Type B pancreatic cell (in vitro differentiated cells): ENCODE data around the gene FBRS. TPM values are rescaled to one million over a fixed set of nuclear protein-coding genes. Genes with fewer than 3 reads are reported as not detected.

Experiments used
- DNase-seq: peaks from one replicate; pipeline ENCODE4 v3.0.0; 2021; ENCODE audit warnings: mixed read lengths; ENCODE audit not compliant: unreplicated experiment; ENCODE audit errors: extremely low spot score
- H3K27ac Mint-ChIP-seq: 2 replicates; pipeline ENCODE4 v1.8.0; 2021; ENCODE audit warnings: mild to moderate bottlenecking, mixed read lengths
- H3K27me3 Mint-ChIP-seq: 2 replicates; pipeline ENCODE4 v1.8.0; 2021; ENCODE audit warnings: mixed read lengths
- H3K36me3 Mint-ChIP-seq: 2 replicates; pipeline ENCODE4 v1.8.0; 2021; ENCODE audit warnings: mixed read lengths
- H3K4me1 Mint-ChIP-seq: one replicate; pipeline ENCODE4 v1.8.0; 2021; ENCODE audit warnings: mixed read lengths; ENCODE audit not compliant: unreplicated experiment
- H3K4me3 Mint-ChIP-seq: 2 replicates; pipeline ENCODE4 v1.8.0; 2021; ENCODE audit warnings: mild to moderate bottlenecking, mixed read lengths
- H3K9me3 Mint-ChIP-seq: 2 replicates; pipeline ENCODE4 v1.8.0; 2021; ENCODE audit warnings: mixed read lengths
- long read RNA-seq: library from polyadenylated mRNA; unstranded; transcript quantifications from one replicate; pipeline ENCODE4 v2.0.0, GENCODE V29; 2020
- total RNA-seq: library from RNA; stranded (reverse); gene quantifications from 2 replicates; pipeline ENCODE4 v1.2.1, GENCODE V29; 2021; ENCODE audit warnings: low replicate concordance
- TF ChIP-seq, protein P1 (sequence below): fragments of 200-600 bp; sonication (generic); conservative IDR thresholded peaks from 2 replicates; pipeline ENCODE4 v1.5.0; 2021; ENCODE audit warnings: antibody characterized with exemption, mild to moderate bottlenecking

Gene FBRS
- total RNA-seq, result 77.3 and 78.2 TPM in 2 replicates
- long read RNA-seq, partial matches to known transcripts, result 0 of 1 reads
- long read RNA-seq, other reads (novel, unspliced or antisense), result 1 of 1 reads

DNA sequence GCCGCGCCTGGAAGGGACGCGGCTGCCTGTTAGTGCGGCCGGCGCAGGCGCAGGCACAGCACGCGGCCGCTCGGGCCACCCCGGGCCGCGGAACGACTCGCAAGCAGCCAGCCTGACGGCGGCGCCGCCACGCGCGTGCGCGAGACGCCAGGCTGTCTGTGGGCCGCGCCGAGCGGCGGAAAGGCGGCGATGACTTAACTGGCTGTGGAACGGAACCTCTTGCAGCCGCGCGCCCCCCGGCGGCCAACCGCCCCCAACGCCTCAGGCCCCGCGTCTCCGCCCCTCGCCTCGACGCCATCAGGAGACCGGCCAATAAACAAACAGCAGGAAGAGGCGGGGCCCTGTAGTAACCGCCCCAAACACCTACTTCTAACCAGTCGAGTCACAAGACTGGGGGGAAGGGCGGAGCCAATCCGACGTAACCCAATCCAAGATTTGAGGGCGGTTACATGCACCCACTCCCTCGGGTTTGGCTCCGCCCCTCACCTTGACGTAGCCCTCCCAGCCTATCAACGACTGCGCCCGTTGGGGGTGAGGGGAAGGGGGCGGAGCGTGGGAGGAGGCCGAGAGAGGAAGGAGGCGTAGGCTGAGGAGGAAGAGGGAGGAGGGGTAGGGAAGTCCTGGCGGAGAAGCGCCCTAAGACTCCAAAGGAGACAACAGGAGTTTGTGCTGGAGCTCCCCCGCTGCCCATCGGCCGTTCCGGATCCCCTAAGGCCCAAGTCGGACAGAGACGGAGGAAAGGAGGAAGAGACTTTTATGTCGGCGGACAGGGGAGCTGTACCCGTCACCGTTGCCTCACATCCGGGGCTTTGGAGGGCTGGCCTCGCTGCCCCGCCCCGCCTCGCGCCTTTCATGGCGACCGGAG, at the start of gene FBRS:
Gene FBRS, plus strand, starts transcription at position 566 of the 865 bp plus-strand sequence. CDS start 1,088 bp downstream, outside the sequence.
- Mint-ChIP-seq H3K9me3 (no peaks in the 10 kb centered on the region), H3K36me3 (peaks cover 7% of the 10 kb centered on the region), H3K4me3 (peak within 1 kb of the TSS; percentile 98), H3K4me1 (peaks cover 23% of the 10 kb centered on the region), H3K27ac (peak within 1 kb of the TSS; percentile 99), H3K27me3 (no peaks in the 10 kb centered on the region)
- DNase-seq, result peak; percentile 99
- TF ChIP-seq, protein P1, sequence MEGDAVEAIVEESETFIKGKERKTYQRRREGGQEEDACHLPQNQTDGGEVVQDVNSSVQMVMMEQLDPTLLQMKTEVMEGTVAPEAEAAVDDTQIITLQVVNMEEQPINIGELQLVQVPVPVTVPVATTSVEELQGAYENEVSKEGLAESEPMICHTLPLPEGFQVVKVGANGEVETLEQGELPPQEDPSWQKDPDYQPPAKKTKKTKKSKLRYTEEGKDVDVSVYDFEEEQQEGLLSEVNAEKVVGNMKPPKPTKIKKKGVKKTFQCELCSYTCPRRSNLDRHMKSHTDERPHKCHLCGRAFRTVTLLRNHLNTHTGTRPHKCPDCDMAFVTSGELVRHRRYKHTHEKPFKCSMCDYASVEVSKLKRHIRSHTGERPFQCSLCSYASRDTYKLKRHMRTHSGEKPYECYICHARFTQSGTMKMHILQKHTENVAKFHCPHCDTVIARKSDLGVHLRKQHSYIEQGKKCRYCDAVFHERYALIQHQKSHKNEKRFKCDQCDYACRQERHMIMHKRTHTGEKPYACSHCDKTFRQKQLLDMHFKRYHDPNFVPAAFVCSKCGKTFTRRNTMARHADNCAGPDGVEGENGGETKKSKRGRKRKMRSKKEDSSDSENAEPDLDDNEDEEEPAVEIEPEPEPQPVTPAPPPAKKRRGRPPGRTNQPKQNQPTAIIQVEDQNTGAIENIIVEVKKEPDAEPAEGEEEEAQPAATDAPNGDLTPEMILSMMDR, result peak; percentile 85

DNA sequence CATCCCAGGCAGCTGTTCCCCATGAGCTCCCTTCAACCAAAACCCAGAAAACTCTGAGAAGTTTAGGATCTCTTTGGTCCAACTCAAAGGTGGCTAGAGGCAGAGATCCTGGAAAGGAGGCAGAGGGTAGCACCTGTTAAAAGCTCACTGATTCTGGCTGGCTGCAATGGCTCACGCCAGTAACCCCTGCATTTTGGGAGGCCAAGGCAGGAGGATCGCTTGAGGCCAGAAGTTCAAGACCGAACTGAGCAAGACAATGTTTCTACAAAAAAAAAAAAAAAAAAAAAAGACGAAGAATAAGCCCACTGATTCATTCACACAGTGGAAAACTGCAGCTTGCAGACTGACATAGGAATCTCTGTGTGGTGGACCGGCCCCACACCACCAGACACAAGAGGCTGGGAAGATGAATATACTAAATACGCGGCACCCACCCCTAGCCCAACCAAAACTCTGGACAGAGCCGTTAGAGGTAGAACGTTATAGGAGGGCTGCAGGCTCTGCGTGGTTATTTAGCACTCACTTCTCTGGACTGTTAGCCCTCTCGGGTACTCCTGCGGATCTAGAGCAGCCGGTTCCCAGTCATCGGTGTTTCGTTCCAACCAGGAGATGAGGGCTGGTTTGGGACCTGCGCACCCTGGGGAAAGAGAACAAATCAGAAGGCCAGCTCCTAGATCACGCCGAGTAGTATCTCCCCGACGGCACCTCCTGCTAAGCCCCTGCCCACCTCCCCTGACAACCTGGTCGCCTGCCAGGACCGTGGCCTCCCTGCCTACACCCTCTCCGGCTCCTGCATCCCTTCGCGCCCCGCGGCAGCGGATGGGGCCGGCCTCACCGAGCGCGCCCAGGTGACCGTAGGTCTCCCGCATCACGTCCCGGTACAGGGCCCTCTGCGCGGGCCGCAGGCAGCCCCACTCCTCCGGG, 49.0 kb upstream of the FBRS start:
- DNase-seq, result no peak
- TF ChIP-seq, protein P1, result no peak
- Mint-ChIP-seq H3K27me3 (peaks cover 3% of the 10 kb centered on the region), H3K4me1 (peaks cover 8% of the 10 kb centered on the region), H3K4me3 (peak overlapping the region; percentile 96), H3K27ac (peak overlapping the region; percentile 63), H3K36me3 (peaks cover 3% of the 10 kb centered on the region), H3K9me3 (no peaks in the 10 kb centered on the region)

DNA sequence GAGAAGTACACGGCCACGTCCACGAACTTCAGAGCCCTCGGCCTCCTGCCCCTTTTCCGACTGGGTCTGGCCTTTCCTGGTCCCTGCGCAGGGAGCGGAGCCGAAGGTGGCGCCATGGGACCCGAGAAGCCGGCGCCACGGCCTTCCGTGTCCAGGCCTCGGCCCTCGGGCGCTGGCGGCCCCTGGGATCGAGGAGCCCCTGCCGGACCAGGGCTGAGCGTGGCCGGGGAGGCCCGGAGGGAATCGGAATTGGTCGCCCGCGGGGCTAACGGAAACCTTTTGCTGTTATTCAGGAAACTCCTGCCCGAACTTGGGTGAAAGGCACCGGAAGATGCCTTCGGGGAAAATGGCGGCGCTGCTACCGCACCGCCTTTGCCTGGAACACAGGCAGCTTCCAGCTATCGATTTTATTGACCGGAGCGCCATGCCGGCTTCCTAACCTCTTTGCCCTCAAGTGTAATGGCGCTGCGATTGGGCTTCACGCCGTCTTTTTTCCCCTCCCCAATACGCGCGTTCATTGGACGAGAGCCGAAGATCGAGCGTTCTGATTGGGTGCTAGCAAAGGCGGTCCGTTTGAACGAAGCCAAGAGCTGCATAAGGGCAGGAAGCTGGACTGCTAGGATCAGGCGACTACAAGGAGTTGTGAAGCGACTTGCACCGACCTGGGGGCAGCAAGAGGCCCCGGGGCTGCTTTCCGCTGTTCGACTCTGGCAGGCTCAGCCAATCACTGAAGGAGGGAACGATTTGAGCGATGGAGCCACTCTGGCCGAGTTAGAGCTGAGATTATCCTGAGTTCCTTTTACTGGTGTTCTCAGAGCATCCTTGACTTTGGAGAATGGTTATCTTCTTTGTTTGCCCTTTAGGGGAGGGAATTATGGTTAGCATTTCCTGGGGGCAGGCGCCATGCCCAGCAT, 48.0 kb upstream of the FBRS start, which contains the start of gene ZNF689:
Gene ZNF689, minus strand, starts transcription at position 464 of the 914 bp plus-strand sequence. Its CDS starts 348 bp downstream, at position 116.
- TF ChIP-seq, protein P1, result peak; percentile 12
- Mint-ChIP-seq H3K36me3 (peaks cover 3% of the 10 kb centered on the region), H3K27ac (peak within 1 kb of the TSS; percentile 95), H3K9me3 (no peaks in the 10 kb centered on the region), H3K4me3 (peak within 1 kb of the TSS; percentile 96), H3K27me3 (peaks cover 3% of the 10 kb centered on the region), H3K4me1 (peaks cover 8% of the 10 kb centered on the region)
- peak; percentile 97 for DNase-seq

DNA sequence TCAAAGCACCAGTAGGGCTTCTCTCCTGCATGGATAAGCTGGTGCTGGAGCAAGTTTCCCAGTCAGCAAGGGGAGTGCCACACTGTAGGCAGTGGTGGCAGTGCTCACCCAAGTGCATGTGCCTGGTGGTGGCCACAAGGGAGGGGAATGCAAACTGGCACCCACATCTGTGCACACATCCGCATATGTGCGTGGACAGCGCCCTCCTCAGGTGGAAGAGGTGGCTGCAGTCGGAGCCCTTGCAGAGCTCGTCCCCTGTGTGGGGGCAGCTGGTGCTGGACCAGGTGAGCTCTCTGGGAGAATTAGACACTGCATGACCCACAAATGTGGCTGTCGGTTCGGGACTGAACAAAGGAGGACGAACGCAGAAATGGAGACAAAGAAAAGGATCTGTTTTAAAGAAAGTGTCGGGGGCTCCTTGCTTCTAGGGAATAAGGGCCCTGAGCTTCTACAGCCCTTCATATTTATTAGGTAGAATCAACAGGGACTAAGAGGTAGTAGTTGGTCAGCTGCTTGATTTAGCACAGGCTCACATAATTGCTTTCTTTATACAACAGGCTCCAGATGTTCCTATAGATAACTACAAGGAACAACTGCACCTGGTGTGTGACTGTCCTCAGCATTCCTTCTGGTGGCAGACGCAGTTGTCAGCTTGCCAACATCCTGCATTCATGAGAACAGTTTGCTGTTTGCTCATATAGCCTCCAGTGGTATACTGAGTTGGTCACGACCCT, 42.7 kb upstream of the FBRS start:
- no peak for DNase-seq
- TF ChIP-seq, protein P1, result peak; percentile 73
- Mint-ChIP-seq H3K4me3 (no peak overlapping the region), H3K36me3 (no peaks in the 10 kb centered on the region), H3K27ac (no peak overlapping the region), H3K4me1 (peaks cover 3% of the 10 kb centered on the region), H3K9me3 (no peaks in the 10 kb centered on the region), H3K27me3 (no peaks in the 10 kb centered on the region)
